A673 (cell line): Measurements from ENCODE around the gene CARM1. TPM values are rescaled to one million over a fixed set of nuclear protein-coding genes. Genes with fewer than 3 reads are reported as not detected.

Experiments used
- BruUV-seq: library from RNA; stranded (reverse); fragments of 400-500 nt; replicated peaks from 2 replicates; lab custom pipeline; 2021; lab: Mats Ljungman, UMichigan
- CTCF ChIA-PET: fragments of 300-600 bp; sonication (Branson Sonifier 250); formaldehyde crosslinking; loops from one replicate; lab custom pipeline; 2022; ENCODE audit warnings: antibody characterized with exemption; lab: Charles Lee
- POLR2A ChIA-PET: fragments of 300-600 bp; sonication (Branson Sonifier 250); formaldehyde crosslinking; loops from one replicate; lab custom pipeline; 2022; ENCODE audit warnings: antibody characterized with exemption; ENCODE audit not compliant: low non-redundant PET; lab: Charles Lee
- DNase-seq: peaks from one replicate; pipeline ENCODE4 v3.0.0-alpha.2; 2015; ENCODE audit warnings: low spot score
- H3K27ac ChIP-seq: fragments of 200-600 bp; sonication (generic); 2 replicates; pipeline ENCODE4 v1.5.1; 2016; ENCODE audit warnings: mixed run types, low read depth, mild to moderate bottlenecking, mixed read lengths, antibody characterized with exemption, low read length; ENCODE audit not compliant: poor library complexity, severe bottlenecking
- H3K27me3 ChIP-seq: fragments of 200-600 bp; sonication (generic); replicated peaks from 2 replicates; pipeline ENCODE4 v1.6.1; 2017; ENCODE audit warnings: mixed run types, low read depth, mild to moderate bottlenecking, mixed read lengths, antibody characterized with exemption, low read length; ENCODE audit not compliant: insufficient read depth, poor library complexity
- H3K36me3 ChIP-seq: fragments of 200-600 bp; sonication (generic); 2 replicates; pipeline ENCODE4 v1.6.1; 2016; ENCODE audit warnings: mixed run types, mild to moderate bottlenecking, mixed read lengths, antibody characterized with exemption, low read length; ENCODE audit not compliant: insufficient read depth, poor library complexity, severe bottlenecking
- H3K4me1 ChIP-seq: fragments of 200-600 bp; sonication (generic); 2 replicates; pipeline ENCODE4 v1.6.1; 2017; ENCODE audit warnings: mixed run types, mild to moderate bottlenecking, mixed read lengths, antibody characterized with exemption, low read length; ENCODE audit not compliant: insufficient read depth, poor library complexity, severe bottlenecking
- H3K4me3 ChIP-seq: fragments of 200-600 bp; sonication (generic); 2 replicates; pipeline ENCODE4 v1.5.1; 2016; ENCODE audit warnings: low read depth, mixed run types, mild to moderate bottlenecking, mixed read lengths, low read length; ENCODE audit not compliant: poor library complexity, severe bottlenecking
- H3K9me3 ChIP-seq: fragments of 200-600 bp; sonication (generic); 2 replicates; pipeline ENCODE4 v1.6.1; 2016; ENCODE audit warnings: mixed run types, low read depth, mild to moderate bottlenecking, mixed read lengths, antibody characterized with exemption, low read length; ENCODE audit not compliant: poor library complexity, severe bottlenecking
- CTCF ChIP-seq: fragments of 300-800, 200-600 bp; sonication (generic); conservative IDR thresholded peaks from 2 replicates; pipeline ENCODE4 v1.5.1; 2017; ENCODE audit warnings: low read depth, mild to moderate bottlenecking, antibody characterized with exemption, low read length, moderate library complexity, mixed read lengths
- EZH2 ChIP-seq: fragments of 200-600 bp; sonication (generic); IDR thresholded peaks from 2 replicates; pipeline ENCODE4 v1.6.1; 2017; ENCODE audit warnings: borderline replicate concordance, low read depth, mild to moderate bottlenecking, mixed read lengths, antibody characterized with exemption, low read length; ENCODE audit not compliant: poor library complexity, severe bottlenecking
- intact Hi-C: fragments of 100-400 bp; cut with micrococcal nuclease; formaldehyde crosslinking; loops from one replicate; pipeline ENCODE4 v1.10.0; 2022; ENCODE audit not compliant: unreplicated experiment
- total RNA-seq: library from RNA; stranded (reverse); gene quantifications from 2 replicates; pipeline ENCODE4 v1.2.3, GENCODE V29; 2021

Gene CARM1
- total RNA-seq, 1 experiment from 2014 or later = 78.7 TPM

- H3K36me3 ChIP-seq = peaks cover 41% of the 10 kb centered on the region
- no peaks in the 10 kb centered on the region for H3K27me3 ChIP-seq
- intact Hi-C loops = no loop called here
- no peak overlapping the region for H3K27ac ChIP-seq
- CTCF ChIA-PET = no interaction called here
- BruUV-seq = no TSS peak
- POLR2A ChIA-PET = no interaction called here
- no peak overlapping the region for H3K4me3 ChIP-seq
- H3K4me1 ChIP-seq = no peaks in the 10 kb centered on the region
- no peaks in the 10 kb centered on the region for H3K9me3 ChIP-seq
- no peak for DNase-seq
- TF ChIP-seq EZH2 = no peak
- no peak for TF ChIP-seq CTCF
Measured at GRCh38 chr19:10916602-10917001, 45.2 kb downstream of the CARM1 start.

GRCh38 chr19:10918359-10918758 lies 47.0 kb downstream of the CARM1 start:
- Histone ChIP-seq H3K27me3 (no peaks in the 10 kb centered on the region), H3K9me3 (no peaks in the 10 kb centered on the region), H3K27ac (no peak overlapping the region), H3K36me3 (peaks cover 37% of the 10 kb centered on the region), H3K4me3 (no peak overlapping the region), H3K4me1 (no peaks in the 10 kb centered on the region)
- ChIA-PET POLR2A (interaction anchor here (0.6 kb wide), 1 partner anchor 517 kb away, joined by 3 read pairs; the partner anchor contains the start of gene PRKCSH), CTCF (no interaction called here)
- DNase-seq = no peak
- BruUV-seq = no TSS peak
- intact Hi-C loops = no loop called here
- TF ChIP-seq CTCF = no peak
- no peak for TF ChIP-seq EZH2

GRCh38 chr19:10919352-10920287 lies 48.3 kb downstream of the CARM1 start:
- ChIA-PET CTCF (no interaction called here), POLR2A (no interaction called here)
- no peak overlapping the region for H3K27ac ChIP-seq
- no peaks in the 10 kb centered on the region for H3K4me1 ChIP-seq
- intact Hi-C loops = no loop called here
- peaks cover 44% of the 10 kb centered on the region for H3K36me3 ChIP-seq
- no peak for DNase-seq
- no peaks in the 10 kb centered on the region for H3K27me3 ChIP-seq
- TF ChIP-seq EZH2 = no peak
- no TSS peak for BruUV-seq
- H3K4me3 ChIP-seq = no peak overlapping the region
- no peaks in the 10 kb centered on the region for H3K9me3 ChIP-seq
